Transverse colon (tissue), 4 donors: ENCODE results near the gene TP53INP2. TPM values are rescaled to one million over a fixed set of nuclear protein-coding genes. Genes with fewer than 3 reads are reported as not detected.

Source experiments
- DNase-seq: peaks from one replicate; pipeline ENCODE4 v3.0.0-alpha.2; 2019
- H3K27ac ChIP-seq, 4 donors: fragments of 200-600 bp; sonication (generic); 2 replicates each; pipeline ENCODE4 v1.5.1; 2016 to 2018; ENCODE audit warnings: inconsistent platforms in 4 of 4
- H3K27me3 ChIP-seq: fragments of 200-600 bp; sonication (generic); 2 replicates; pipeline ENCODE4 v1.5.1; 2017; ENCODE audit warnings: inconsistent platforms
- H3K36me3 ChIP-seq, 4 donors: fragments of 200-600 bp; sonication (generic); 2 replicates each; pipeline ENCODE4 v1.5.1; 2017 to 2019; ENCODE audit warnings: inconsistent platforms in 4 of 4
- H3K4me1 ChIP-seq, 4 donors: fragments of 200-600 bp; sonication (generic); 2 replicates each; pipeline ENCODE4 v1.5.1; 2017 to 2020; ENCODE audit warnings: inconsistent platforms in 4 of 4
- H3K4me3 ChIP-seq, 4 donors: fragments of 200-600 bp; sonication (generic); 1 replicate in 1 of 4; 2 replicates in 3 of 4; pipeline versions ENCODE4 v1.5.1 to v1.6.1; 2017 to 2019; ENCODE audit warnings: inconsistent platforms in 4 of 4
- H3K9me3 ChIP-seq, 2 donors: fragments of 200-600 bp; sonication (generic); 2 replicates each; pipeline ENCODE4 v1.5.1; 2017 to 2019; ENCODE audit warnings: inconsistent platforms in 2 of 2
- EP300 ChIP-seq: sonication (generic); formaldehyde crosslinking; IDR thresholded peaks from one replicate; pipeline ENCODE4 v1.6.1; 2017; ENCODE audit warnings: antibody characterized with exemption, low read depth
- POLR2A ChIP-seq: fragments of 450-650 bp; IDR thresholded peaks from one replicate; pipeline ENCODE4 v1.6.1; 2016; ENCODE audit warnings: antibody characterized with exemption, mild to moderate bottlenecking, moderate library complexity
- POLR2AphosphoS5 ChIP-seq, 3 donors: sonication (generic); formaldehyde crosslinking; IDR thresholded peaks; one replicate each; pipeline ENCODE4 v1.6.1; 2016; ENCODE audit warnings: antibody characterized with exemption in 3 of 3
- WGBS, 2 donors: methylation state at CpG; one replicate each; pipeline ENCODE4 v1.1.5; 2018; ENCODE audit warnings: low coverage in 1 of 2; 5-methylcytosine and 5-hydroxymethylcytosine counted together
- in situ Hi-C, 4 donors: fragments of 200-750 bp; cut with MboI; loops; one replicate each; pipeline versions ENCODE4 v1.15.0 to v1.15.1; 2017; ENCODE audit warnings: low sequenced_read_pairs in 3 of 4, low pct_ligation_motif_present in 1 of 4, low pct_unique_long_range_greater_than_20kb in 1 of 4
- intact Hi-C: fragments of 100-400 bp; cut with DNase I; formaldehyde crosslinking; loops from one replicate; pipeline ENCODE4 v1.15.1; 2023; ENCODE audit warnings: low total_unique reads
- total RNA-seq, 4 donors: library from RNA; depleted of rRNA; stranded (reverse); fragments of >200 nt; gene quantifications; one replicate each; pipeline ENCODE4 v1.1.0, GENCODE V29; 2016
- TF ChIP-seq, protein P1 (sequence below), 5 experiments: fragments of 200-600 bp in 3 of 5; fragments of 450-650 bp in 2 of 5; sonication (generic) in 3 of 5; IDR thresholded peaks; 1 replicate in 2 of 5; 2 replicates in 3 of 5; pipeline ENCODE4 v1.5.1; 2016 to 2017; ENCODE audit warnings: antibody characterized with exemption in 5 of 5, inconsistent platforms in 3 of 5, mild to moderate bottlenecking in 2 of 5, moderate library complexity in 1 of 5

Gene TP53INP2
- total RNA-seq, 4 donors from 2014 or later = 12.9 to 80.8 (median 57.9) TPM

DNA sequence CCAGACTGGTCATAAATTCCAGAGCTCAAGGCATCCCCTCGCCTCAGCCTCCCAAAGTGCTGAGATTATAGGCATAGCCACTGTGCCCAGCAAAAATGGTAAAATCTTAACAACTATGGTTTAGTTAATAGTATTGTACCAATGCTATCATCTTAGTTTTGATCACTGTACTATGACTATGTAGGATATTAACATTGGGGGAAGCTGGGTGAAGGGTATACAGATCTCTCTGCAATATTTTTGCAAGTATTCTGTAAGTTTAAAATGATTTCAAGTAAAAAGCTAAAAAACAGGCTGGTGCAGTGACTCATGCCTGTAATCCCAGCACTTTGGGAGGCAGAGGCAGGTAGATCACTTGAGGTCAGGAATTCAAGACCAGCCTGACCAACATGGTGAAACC, 35.0 kb upstream of the TP53INP2 start:
- H3K4me1 ChIP-seq = no peaks in the 10 kb centered on the region
- in situ Hi-C loops = no loop called here
- DNase-seq = no peak
- TF ChIP-seq EP300 = no peak
- TF ChIP-seq POLR2A = no peak
- TF ChIP-seq, protein P1, sequence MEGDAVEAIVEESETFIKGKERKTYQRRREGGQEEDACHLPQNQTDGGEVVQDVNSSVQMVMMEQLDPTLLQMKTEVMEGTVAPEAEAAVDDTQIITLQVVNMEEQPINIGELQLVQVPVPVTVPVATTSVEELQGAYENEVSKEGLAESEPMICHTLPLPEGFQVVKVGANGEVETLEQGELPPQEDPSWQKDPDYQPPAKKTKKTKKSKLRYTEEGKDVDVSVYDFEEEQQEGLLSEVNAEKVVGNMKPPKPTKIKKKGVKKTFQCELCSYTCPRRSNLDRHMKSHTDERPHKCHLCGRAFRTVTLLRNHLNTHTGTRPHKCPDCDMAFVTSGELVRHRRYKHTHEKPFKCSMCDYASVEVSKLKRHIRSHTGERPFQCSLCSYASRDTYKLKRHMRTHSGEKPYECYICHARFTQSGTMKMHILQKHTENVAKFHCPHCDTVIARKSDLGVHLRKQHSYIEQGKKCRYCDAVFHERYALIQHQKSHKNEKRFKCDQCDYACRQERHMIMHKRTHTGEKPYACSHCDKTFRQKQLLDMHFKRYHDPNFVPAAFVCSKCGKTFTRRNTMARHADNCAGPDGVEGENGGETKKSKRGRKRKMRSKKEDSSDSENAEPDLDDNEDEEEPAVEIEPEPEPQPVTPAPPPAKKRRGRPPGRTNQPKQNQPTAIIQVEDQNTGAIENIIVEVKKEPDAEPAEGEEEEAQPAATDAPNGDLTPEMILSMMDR (IDR thresholded peaks at IDR 0.05) = no peak
- no peak for TF ChIP-seq POLR2AphosphoS5 (IDR thresholded peaks at IDR 0.05)
- 100% methylated on average over 1 of the region's 1 CpG; no CpG with 5 or more reads in 1 of the 2 donors for WGBS, 2 donors
- H3K27me3 ChIP-seq = no peaks in the 10 kb centered on the region
- H3K27ac ChIP-seq = no peak overlapping the region
- intact Hi-C loops = no loop called here
- no peaks in the 10 kb centered on the region for H3K9me3 ChIP-seq
- H3K36me3 ChIP-seq = no peaks in the 10 kb centered on the region
- no peak overlapping the region for H3K4me3 ChIP-seq

DNA sequence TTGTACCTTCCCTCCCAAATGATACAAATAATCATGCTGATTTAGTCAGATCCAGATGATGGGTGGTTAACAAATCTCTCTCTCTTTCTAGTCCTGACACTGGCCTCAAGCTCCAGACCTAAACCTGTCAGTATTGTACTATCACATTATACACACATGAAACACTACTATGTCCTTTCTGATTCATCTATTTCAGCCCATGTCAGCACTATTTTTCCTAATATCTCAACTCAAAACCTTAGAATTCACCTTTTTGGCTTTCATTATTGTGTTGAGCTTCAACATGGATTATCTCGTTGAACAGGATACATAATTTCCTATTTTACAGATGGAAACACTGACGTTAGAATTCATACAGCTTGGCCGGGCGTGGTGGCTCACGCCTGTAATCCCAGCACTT, 30.7 kb upstream of the TP53INP2 start:
- Histone ChIP-seq H3K4me1 (peaks cover 5 to 17% (median 14%) of the 10 kb centered on the region in 4 donors), H3K9me3 (no peaks in the 10 kb centered on the region), H3K36me3 (no peaks in the 10 kb centered on the region), H3K27me3 (no peaks in the 10 kb centered on the region), H3K27ac (no peak overlapping the region), H3K4me3 (no peak overlapping the region)
- in situ Hi-C loops (no loop called here), intact Hi-C loops (no loop called here)
- TF ChIP-seq, protein P1 (IDR thresholded peaks at IDR 0.05) = no peak
- TF ChIP-seq EP300 = no peak
- no peak for TF ChIP-seq POLR2AphosphoS5 (IDR thresholded peaks at IDR 0.05)
- TF ChIP-seq POLR2A = no peak
- 84 to 91% methylated on average over 5 of the region's 5 CpGs for WGBS, 2 donors
- DNase-seq = no peak

DNA sequence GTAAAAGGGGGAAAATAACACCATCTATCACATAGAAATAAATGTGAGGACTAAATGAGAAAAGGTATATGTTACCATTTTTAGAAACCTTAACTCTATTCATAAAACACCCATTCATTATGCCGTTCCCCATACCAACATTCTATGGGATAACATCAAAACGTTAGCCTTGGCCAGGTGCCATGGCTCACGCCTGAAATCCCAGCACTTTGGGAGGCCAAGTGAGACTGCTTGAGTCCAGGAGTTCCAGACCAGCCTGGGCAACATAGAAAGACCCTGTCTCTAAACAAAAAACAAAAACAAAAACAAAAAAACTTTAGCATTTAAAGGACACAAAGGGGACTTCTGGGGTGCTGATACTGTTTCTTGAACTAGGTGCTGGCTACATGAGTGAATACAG, 28.6 kb upstream of the TP53INP2 start:
- peak overlapping the region in 1 of 4 donors; percentile 83 for H3K27ac ChIP-seq
- TF ChIP-seq, protein P1 (IDR thresholded peaks at IDR 0.05) = no peak
- TF ChIP-seq EP300 (no peak), POLR2AphosphoS5 (IDR thresholded peaks at IDR 0.05) (no peak), POLR2A (no peak)
- peaks cover 5 to 17% (median 14%) of the 10 kb centered on the region in 4 donors for H3K4me1 ChIP-seq
- H3K4me3 ChIP-seq = no peak overlapping the region
- in situ Hi-C loops = no loop called here
- no peaks in the 10 kb centered on the region for H3K27me3 ChIP-seq
- no peaks in the 10 kb centered on the region for H3K36me3 ChIP-seq
- WGBS, 2 donors = 10 to 42% methylated on average over 3 of the region's 3 CpGs
- DNase-seq = no peak
- intact Hi-C loops = no loop called here
- no peaks in the 10 kb centered on the region for H3K9me3 ChIP-seq

DNA sequence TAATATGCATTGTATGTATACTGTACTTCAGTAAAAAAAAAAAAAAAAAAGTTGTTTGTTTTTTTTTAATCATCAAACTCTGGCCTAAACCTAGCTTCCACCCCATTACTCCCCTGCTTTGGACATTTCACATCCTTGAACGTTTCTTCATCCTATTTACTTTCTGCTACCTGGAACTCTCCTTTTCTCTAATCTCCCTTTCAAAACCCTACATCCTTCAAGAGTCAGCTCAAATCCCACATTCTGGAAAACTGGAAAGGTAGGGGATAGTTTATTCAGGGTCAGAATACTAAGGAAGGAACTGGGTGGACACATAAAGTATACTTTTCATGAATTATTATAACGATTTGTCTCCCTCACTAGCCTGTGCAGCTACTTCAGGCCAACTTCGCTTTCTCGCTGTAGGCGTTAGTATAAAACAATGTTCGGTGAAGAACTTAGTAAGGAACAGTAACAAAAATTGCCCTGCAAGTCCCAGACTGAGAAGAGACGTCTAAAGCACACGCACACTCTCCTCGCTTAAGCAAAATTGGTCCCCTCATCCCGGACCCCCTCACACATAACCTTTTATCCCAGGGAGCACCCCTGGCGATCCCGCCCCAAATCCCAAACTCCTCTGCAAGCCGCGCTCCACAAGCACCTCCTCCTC, 28.0 kb upstream of the TP53INP2 start:
- H3K27me3 ChIP-seq = no peaks in the 10 kb centered on the region
- TF ChIP-seq, protein P1 (IDR thresholded peaks at IDR 0.05) = no peak
- TF ChIP-seq POLR2A (no peak), POLR2AphosphoS5 (IDR thresholded peaks at IDR 0.05) (no peak), EP300 (no peak)
- no peaks in the 10 kb centered on the region for H3K36me3 ChIP-seq
- DNase-seq = no peak
- in situ Hi-C loops (no loop called here), intact Hi-C loops (no loop called here)
- H3K27ac ChIP-seq = peak overlapping the region; percentile 77 to 92 (median 84)
- H3K4me3 ChIP-seq = peak overlapping the region; percentile 56 to 90 (median 74)
- WGBS, 2 donors = 0 to 2% methylated on average over 6 to 14 of the region's 14 CpGs
- peaks cover 5 to 20% (median 14%) of the 10 kb centered on the region in 4 donors for H3K4me1 ChIP-seq
- H3K9me3 ChIP-seq = no peaks in the 10 kb centered on the region
